ENCODE measurements around the gene POU2AF3. TPM values are rescaled to one million over a fixed set of nuclear protein-coding genes. Genes with fewer than 3 reads are reported as not detected.

The POU2AF3 gene
- total RNA-seq, 4 donors from 2014 or later, result 0.22 to 0.58 (median 0.46) TPM; not detected in 1

DNA sequence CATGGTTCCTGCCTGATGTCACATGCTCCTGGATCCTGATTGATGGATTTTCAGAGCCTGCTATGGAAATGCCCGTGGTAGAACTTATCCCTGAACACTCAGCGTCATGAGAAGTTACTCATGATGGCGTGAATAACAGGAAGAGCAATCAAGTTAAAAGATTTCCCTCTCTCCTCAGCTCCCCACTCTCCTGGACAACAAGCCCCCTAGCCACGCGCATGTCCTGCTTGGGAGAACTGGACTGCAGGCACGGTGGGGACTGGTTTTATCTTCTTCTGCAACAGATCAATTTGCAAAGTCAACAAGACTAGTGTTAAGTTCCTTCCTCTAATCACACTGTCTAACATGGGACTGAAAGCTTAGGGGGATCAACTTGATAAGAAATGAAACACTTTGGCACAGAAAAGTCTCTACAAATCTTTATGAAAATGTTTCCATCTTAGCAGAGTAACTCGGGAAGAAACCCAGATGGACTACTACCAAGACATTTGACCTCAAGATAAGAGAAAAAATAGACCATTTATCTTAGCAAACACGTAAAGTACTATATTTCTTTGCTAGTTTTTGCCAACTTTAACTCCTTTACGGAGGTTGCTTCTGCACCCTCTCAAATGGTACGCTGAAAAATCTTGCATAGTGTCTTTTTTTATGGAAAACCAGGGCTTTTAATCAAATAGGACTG is 53.2 kb downstream of the POU2AF3 start:
- TF ChIP-seq POLR2A (IDR thresholded peaks at IDR 0.05), result no peak
- TF ChIP-seq, protein P1, sequence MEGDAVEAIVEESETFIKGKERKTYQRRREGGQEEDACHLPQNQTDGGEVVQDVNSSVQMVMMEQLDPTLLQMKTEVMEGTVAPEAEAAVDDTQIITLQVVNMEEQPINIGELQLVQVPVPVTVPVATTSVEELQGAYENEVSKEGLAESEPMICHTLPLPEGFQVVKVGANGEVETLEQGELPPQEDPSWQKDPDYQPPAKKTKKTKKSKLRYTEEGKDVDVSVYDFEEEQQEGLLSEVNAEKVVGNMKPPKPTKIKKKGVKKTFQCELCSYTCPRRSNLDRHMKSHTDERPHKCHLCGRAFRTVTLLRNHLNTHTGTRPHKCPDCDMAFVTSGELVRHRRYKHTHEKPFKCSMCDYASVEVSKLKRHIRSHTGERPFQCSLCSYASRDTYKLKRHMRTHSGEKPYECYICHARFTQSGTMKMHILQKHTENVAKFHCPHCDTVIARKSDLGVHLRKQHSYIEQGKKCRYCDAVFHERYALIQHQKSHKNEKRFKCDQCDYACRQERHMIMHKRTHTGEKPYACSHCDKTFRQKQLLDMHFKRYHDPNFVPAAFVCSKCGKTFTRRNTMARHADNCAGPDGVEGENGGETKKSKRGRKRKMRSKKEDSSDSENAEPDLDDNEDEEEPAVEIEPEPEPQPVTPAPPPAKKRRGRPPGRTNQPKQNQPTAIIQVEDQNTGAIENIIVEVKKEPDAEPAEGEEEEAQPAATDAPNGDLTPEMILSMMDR (IDR thresholded peaks at IDR 0.05 in 4 of 5, conservative IDR thresholded peaks at IDR 0.05 in 1 of 5), result no peak
- DNase-seq (no peak), ATAC-seq (no peak)
- Histone ChIP-seq H3K27ac (no peak overlapping the region), H3K9me3 (no peaks in the 10 kb centered on the region), H3K36me3 (no peaks in the 10 kb centered on the region), H3K4me3 (no peak overlapping the region), H3K4me1 (no peaks in the 10 kb centered on the region), H3K27me3 (no peaks in the 10 kb centered on the region)
- intact Hi-C loops (cut with DNase I; ENCODE audit: low total_unique reads), result no loop called here
- in situ Hi-C loops (cut with MboI; ENCODE audit: low sequenced_read_pairs in 4 of 4), result no loop called here

GRCh38 chr11:111352231-111352746 is 53.9 kb downstream of the POU2AF3 start:
- DNase-seq, result no peak
- no peaks in the 10 kb centered on the region for H3K4me1 ChIP-seq
- no peaks in the 10 kb centered on the region for H3K9me3 ChIP-seq
- no peaks in the 10 kb centered on the region for H3K27me3 ChIP-seq
- no peak overlapping the region for H3K27ac ChIP-seq
- in situ Hi-C loops (cut with MboI; ENCODE audit: low sequenced_read_pairs in 4 of 4), result no loop called here
- TF ChIP-seq, protein P1 (IDR thresholded peaks at IDR 0.05 in 4 of 5, conservative IDR thresholded peaks at IDR 0.05 in 1 of 5), result no peak
- TF ChIP-seq POLR2A (IDR thresholded peaks at IDR 0.05), result no peak
- ATAC-seq, result no peak
- intact Hi-C loops (cut with DNase I; ENCODE audit: low total_unique reads), result no loop called here
- H3K4me3 ChIP-seq, result no peak overlapping the region
- H3K36me3 ChIP-seq, result no peaks in the 10 kb centered on the region

- no peaks in the 10 kb centered on the region for H3K36me3 ChIP-seq
- no peaks in the 10 kb centered on the region for H3K4me1 ChIP-seq
- H3K27me3 ChIP-seq, result no peaks in the 10 kb centered on the region
- ATAC-seq (no peak), DNase-seq (no peak)
- TF ChIP-seq, protein P1 (IDR thresholded peaks at IDR 0.05 in 4 of 5, conservative IDR thresholded peaks at IDR 0.05 in 1 of 5), result no peak
- TF ChIP-seq POLR2A (IDR thresholded peaks at IDR 0.05), result no peak
- no peak overlapping the region for H3K4me3 ChIP-seq
- in situ Hi-C loops (cut with MboI; ENCODE audit: low sequenced_read_pairs in 4 of 4) (no loop called here), intact Hi-C loops (cut with DNase I; ENCODE audit: low total_unique reads) (no loop called here)
- H3K27ac ChIP-seq, result no peak overlapping the region
- H3K9me3 ChIP-seq, result no peaks in the 10 kb centered on the region
Observed at GRCh38 chr11:111352935-111353710, 54.8 kb downstream of the POU2AF3 start.

GRCh38 chr11:111353776-111354600 is 55.6 kb downstream of the POU2AF3 start:
- Histone ChIP-seq H3K4me3 (no peak overlapping the region), H3K4me1 (no peaks in the 10 kb centered on the region), H3K27ac (no peak overlapping the region), H3K36me3 (no peaks in the 10 kb centered on the region), H3K9me3 (no peaks in the 10 kb centered on the region), H3K27me3 (no peaks in the 10 kb centered on the region)
- in situ Hi-C loops (cut with MboI; ENCODE audit: low sequenced_read_pairs in 4 of 4) (no loop called here), intact Hi-C loops (cut with DNase I; ENCODE audit: low total_unique reads) (no loop called here)
- no peak for ATAC-seq
- DNase-seq, result no peak
- TF ChIP-seq, protein P1 (IDR thresholded peaks at IDR 0.05 in 4 of 5, conservative IDR thresholded peaks at IDR 0.05 in 1 of 5), result no peak
- no peak for TF ChIP-seq POLR2A (IDR thresholded peaks at IDR 0.05)

All from gastrocnemius medialis (tissue), 4 donors.